ENCODE data around the gene TTI1.

DNA sequence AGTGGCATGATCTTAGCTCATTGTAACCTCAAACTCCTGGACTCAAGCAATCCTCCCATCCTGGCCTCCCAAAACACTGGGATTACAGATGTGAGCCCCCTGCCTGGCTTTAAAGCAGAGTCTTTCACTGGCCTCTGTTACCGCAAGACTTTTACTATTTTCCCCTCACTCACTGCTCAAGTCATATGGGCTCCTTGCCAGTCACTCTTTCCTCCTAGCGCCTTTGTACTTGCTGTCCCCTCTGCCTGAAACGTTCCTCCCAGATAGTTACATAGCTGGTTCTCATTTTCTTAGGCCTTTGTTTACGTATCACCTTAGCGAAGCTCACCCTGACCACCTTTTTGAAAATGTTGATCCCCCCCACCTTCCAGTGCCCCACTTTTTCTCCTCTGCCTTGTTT is 29.6 kb upstream of the TTI1 start:
- TF ChIP-seq POLR2AphosphoS5 (IDR thresholded peaks at IDR 0.05): no peak
- TF ChIP-seq, protein P1, sequence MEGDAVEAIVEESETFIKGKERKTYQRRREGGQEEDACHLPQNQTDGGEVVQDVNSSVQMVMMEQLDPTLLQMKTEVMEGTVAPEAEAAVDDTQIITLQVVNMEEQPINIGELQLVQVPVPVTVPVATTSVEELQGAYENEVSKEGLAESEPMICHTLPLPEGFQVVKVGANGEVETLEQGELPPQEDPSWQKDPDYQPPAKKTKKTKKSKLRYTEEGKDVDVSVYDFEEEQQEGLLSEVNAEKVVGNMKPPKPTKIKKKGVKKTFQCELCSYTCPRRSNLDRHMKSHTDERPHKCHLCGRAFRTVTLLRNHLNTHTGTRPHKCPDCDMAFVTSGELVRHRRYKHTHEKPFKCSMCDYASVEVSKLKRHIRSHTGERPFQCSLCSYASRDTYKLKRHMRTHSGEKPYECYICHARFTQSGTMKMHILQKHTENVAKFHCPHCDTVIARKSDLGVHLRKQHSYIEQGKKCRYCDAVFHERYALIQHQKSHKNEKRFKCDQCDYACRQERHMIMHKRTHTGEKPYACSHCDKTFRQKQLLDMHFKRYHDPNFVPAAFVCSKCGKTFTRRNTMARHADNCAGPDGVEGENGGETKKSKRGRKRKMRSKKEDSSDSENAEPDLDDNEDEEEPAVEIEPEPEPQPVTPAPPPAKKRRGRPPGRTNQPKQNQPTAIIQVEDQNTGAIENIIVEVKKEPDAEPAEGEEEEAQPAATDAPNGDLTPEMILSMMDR (IDR thresholded peaks at IDR 0.05): no peak

Data from prostate gland (tissue), 2 donors.